WTC11 (cell line): Measurements from ENCODE around the gene C11orf58.

Experiments
- CREM ChIP-seq: sonication (generic); formaldehyde crosslinking; IDR thresholded peaks from 2 replicates; pipeline ENCODE4 v1.8.1; 2022; ENCODE audit warnings: mild to moderate bottlenecking, missing genetic modification reagents, moderate library complexity
- CTCF ChIP-seq: fragments of 200-600 bp; IDR thresholded peaks from 2 replicates; pipeline ENCODE4 v1.8.0; 2022; ENCODE audit warnings: antibody characterized with exemption
- ELF4 ChIP-seq: sonication (generic); formaldehyde crosslinking; IDR thresholded peaks from 2 replicates; pipeline ENCODE4 v1.8.1; 2022; ENCODE audit warnings: low read depth, mild to moderate bottlenecking, moderate library complexity, missing genetic modification reagents
- MYBL2 ChIP-seq: sonication (generic); formaldehyde crosslinking; IDR thresholded peaks from 2 replicates; pipeline ENCODE4 v1.8.1; 2023; ENCODE audit warnings: mild to moderate bottlenecking, moderate library complexity, missing genetic modification reagents
- NR2C2 ChIP-seq: sonication (generic); formaldehyde crosslinking; IDR thresholded peaks from 2 replicates; pipeline ENCODE4 v1.8.0; 2022; ENCODE audit warnings: mild to moderate bottlenecking, missing genetic modification reagents
- TP53 ChIP-seq: sonication (generic); formaldehyde crosslinking; IDR thresholded peaks from 2 replicates; pipeline ENCODE4 v1.8.1; 2023; ENCODE audit warnings: mild to moderate bottlenecking, missing genetic modification reagents
- ZBTB21 ChIP-seq: sonication (generic); formaldehyde crosslinking; IDR thresholded peaks from 2 replicates; pipeline ENCODE4 v1.8.1; 2023; ENCODE audit warnings: mild to moderate bottlenecking, missing genetic modification reagents, borderline replicate concordance

- TF ChIP-seq CREM (CRISPR knock-in tag) (no peak), CTCF (no peak), ELF4 (no peak), ZBTB21 (CRISPR knock-in tag) (no peak), MYBL2 (CRISPR knock-in tag) (no peak), NR2C2 (CRISPR knock-in tag) (no peak), TP53 (CRISPR knock-in tag) (no peak)
These were observed 40.4 kb downstream of the C11orf58 start for GRCh38 chr11:16778876-16779275.
